H1 (cell line): ENCODE measurements around the gene ARL6IP1.

ENCODE experiments used
- CTCF ChIP-seq, 3 experiments: IDR thresholded peaks; 1 replicate in 2 of 3; 2 replicates in 1 of 3; pipeline versions ENCODE4 v1.5.1 to v1.6.1; 2011; ENCODE audit warnings: low read length in 3 of 3, mild to moderate bottlenecking in 3 of 3, inconsistent platforms in 2 of 3, low read depth in 1 of 3, moderate library complexity in 1 of 3; ENCODE audit not compliant: insufficient read depth in 1 of 3; ENCODE audit errors: control extremely low read depth in 1 of 3
- EP300 ChIP-seq, 2 experiments: IDR thresholded peaks; 1 replicate in 1 of 2; 2 replicates in 1 of 2; pipeline ENCODE4 v1.6.1; 2011 to 2012; ENCODE audit warnings: low read depth in 2 of 2, low read length in 2 of 2, mild to moderate bottlenecking in 2 of 2, borderline replicate concordance in 1 of 2, inconsistent platforms in 1 of 2, moderate library complexity in 1 of 2
- KDM5A ChIP-seq: fragments of 200-600 bp; IDR thresholded peaks from 2 replicates; pipeline ENCODE4 v1.7.1; 2012; ENCODE audit warnings: mild to moderate bottlenecking, low read length, inconsistent platforms, mixed read lengths
- MAX ChIP-seq: IDR thresholded peaks from 2 replicates; pipeline ENCODE4 v1.6.1; 2012; ENCODE audit warnings: inconsistent platforms
- POLR2A ChIP-seq, 2 experiments: IDR thresholded peaks; 1 replicate in 1 of 2; 2 replicates in 1 of 2; pipeline ENCODE4 v1.6.1; 2011; ENCODE audit warnings: low read depth in 2 of 2, low read length in 2 of 2, mild to moderate bottlenecking in 2 of 2; ENCODE audit errors: control extremely low read depth in 1 of 2
- SP1 ChIP-seq: IDR thresholded peaks from 2 replicates; pipeline ENCODE4 v1.6.1; 2011; ENCODE audit warnings: low read depth, low read length
- SP4 ChIP-seq: IDR thresholded peaks from 2 replicates; pipeline ENCODE4 v1.6.1; 2012; ENCODE audit warnings: low read length, inconsistent platforms
- TCF12 ChIP-seq: IDR thresholded peaks from 2 replicates; pipeline ENCODE4 v1.6.1; 2011; ENCODE audit warnings: low read depth, mild to moderate bottlenecking, low read length

- TF ChIP-seq SP1, result no peak
- no peak for TF ChIP-seq CTCF (IDR thresholded peaks at IDR 0.05; ENCODE audit: control extremely low read depth in 1 of 3, insufficient read depth in 1 of 3, low read depth in 1 of 3, low read length in 3 of 3)
- TF ChIP-seq MAX, result no peak
- TF ChIP-seq KDM5A, result no peak
- no peak for TF ChIP-seq EP300 (IDR thresholded peaks at IDR 0.05; ENCODE audit: borderline replicate concordance in 1 of 2, low read depth in 2 of 2, low read length in 2 of 2)
- TF ChIP-seq TCF12, result no peak
- TF ChIP-seq POLR2A (IDR thresholded peaks at IDR 0.05; ENCODE audit: control extremely low read depth in 1 of 2, low read depth in 2 of 2, low read length in 2 of 2), result no peak
- no peak for TF ChIP-seq SP4
Observed at GRCh38 chr16:18816286-18816685, 14.9 kb upstream of the ARL6IP1 start.
